ENCODE data around the gene STRBP.

- TF ChIP-seq CTCF (IDR thresholded peaks at IDR 0.05; ENCODE audit: insufficient read depth, low read length) (no peak), REST (IDR thresholded peaks at IDR 0.05; ENCODE audit: insufficient replicate concordance, low read depth) (no peak), POLR2AphosphoS5 (IDR thresholded peaks at IDR 0.05; ENCODE audit: low read depth) (no peak), SPI1 (IDR thresholded peaks at IDR 0.05; ENCODE audit: borderline replicate concordance, low read depth) (no peak)
Measured at GRCh38 chr9:123108976-123109375, 159.4 kb downstream of the STRBP start.

Data from HL-60 (cell line).